GM04504 (cell line): ENCODE measurements around the gene TMEM128.
"Not testable (repeated sequence)": the region's sequence is repeated elsewhere in the genome, so short reads cannot be mapped to it uniquely, and the experiment has no call there.

ENCODE experiments used
- DNase-seq: peaks from one replicate; pipeline ENCODE4 v3.0.0-alpha.2; 2012; ENCODE audit warnings: low read depth

TMEM128 gene

DNA sequence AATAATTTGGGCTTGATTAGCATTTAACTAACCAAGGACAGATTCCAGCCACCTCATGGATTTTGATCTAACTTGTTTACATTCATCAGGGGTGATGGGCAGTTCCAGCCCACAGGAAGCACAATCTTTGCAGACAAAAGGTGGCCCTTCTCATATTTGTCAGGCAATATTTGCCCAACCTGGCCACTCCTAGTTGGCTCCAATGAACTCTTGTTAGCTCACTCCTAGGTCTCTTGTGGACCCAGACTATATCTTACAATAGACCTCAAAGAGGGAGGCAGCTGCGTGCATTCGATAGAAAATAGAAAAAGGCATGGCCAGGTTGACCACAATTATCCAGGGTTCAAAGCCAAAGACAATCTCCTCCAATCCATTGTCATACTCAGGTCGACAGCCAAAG lies 59.5 kb downstream of the TMEM128 start:
- not testable (repeated sequence) for DNase-seq
